AG10803 (cell line): Measurements from ENCODE around the gene CER1.
A peak's percentile ranks its signal among the peaks of the same experiment; 100 is the strongest.
"Not testable (repeated sequence)": the region's sequence is repeated elsewhere in the genome, so short reads cannot be mapped to it uniquely, and the experiment has no call there.

Experiments used
- DNase-seq: peaks from one replicate; pipeline ENCODE4 v3.0.0; 2010; ENCODE audit warnings: low read depth
- H3K4me3 ChIP-seq: 2 replicates; pipeline ENCODE4 v1.5.1; 2011; ENCODE audit warnings: mild to moderate bottlenecking, low read length, control low read depth
- CTCF ChIP-seq: conservative IDR thresholded peaks from 2 replicates; pipeline ENCODE4 v1.5.1; 2011; ENCODE audit warnings: mild to moderate bottlenecking, low read length, control low read depth, inconsistent platforms

CER1 gene

GRCh38 chr9:14686168-14686567 is 36.4 kb downstream of the CER1 start:
- no peak for TF ChIP-seq CTCF
- DNase-seq: no peak
- H3K4me3 ChIP-seq: no peak overlapping the region

- H3K4me3 ChIP-seq, DNase-seq: not testable (repeated sequence)
Observed at GRCh38 chr9:14682616-14683015, 39.9 kb downstream of the CER1 start.

- DNase-seq: no peak
- no peak for TF ChIP-seq CTCF
- no peak overlapping the region for H3K4me3 ChIP-seq
Observed at GRCh38 chr9:14678776-14679175, 43.8 kb downstream of the CER1 start.

- H3K4me3 ChIP-seq: no peak overlapping the region
- no peak for TF ChIP-seq CTCF
- DNase-seq: peak; percentile 16
Observed at GRCh38 chr9:14677872-14678271, 44.7 kb downstream of the CER1 start.

- DNase-seq: no peak
- TF ChIP-seq CTCF: no peak
- no peak overlapping the region for H3K4me3 ChIP-seq
Observed at GRCh38 chr9:14677396-14677795, 45.1 kb downstream of the CER1 start.

GRCh38 chr9:14674630-14675029 is 47.9 kb downstream of the CER1 start:
- no peak for TF ChIP-seq CTCF
- no peak overlapping the region for H3K4me3 ChIP-seq
- DNase-seq: no peak

GRCh38 chr9:14671377-14671776 is 51.2 kb downstream of the CER1 start:
- DNase-seq: no peak
- no peak for TF ChIP-seq CTCF
- no peak overlapping the region for H3K4me3 ChIP-seq

GRCh38 chr9:14670718-14671117 is 51.8 kb downstream of the CER1 start:
- H3K4me3 ChIP-seq: no peak overlapping the region
- DNase-seq: no peak
- no peak for TF ChIP-seq CTCF
